Neural progenitor cell (in vitro differentiated cells): ENCODE measurements around the gene GABRD. TPM values are rescaled to one million over a fixed set of nuclear protein-coding genes. Genes with fewer than 3 reads are reported as not detected.

Source experiments
- DNase-seq: peaks from one replicate; pipeline ENCODE4 v3.0.0-alpha.2; 2016; ENCODE audit warnings: low spot score
- H2AFZ ChIP-seq: fragments of 200-600 bp; sonication (generic); replicated peaks from 2 replicates; pipeline ENCODE4 v1.6.1; 2016; ENCODE audit warnings: antibody characterized with exemption
- H3F3A ChIP-seq: fragments of 200-600 bp; sonication (generic); 2 replicates; pipeline ENCODE4 v1.6.1; 2016; ENCODE audit warnings: antibody characterized with exemption, low read depth
- H3K27ac ChIP-seq: fragments of 200-600 bp; sonication (generic); 2 replicates; pipeline ENCODE4 v1.5.1; 2016; ENCODE audit warnings: mild to moderate bottlenecking
- H3K27me3 ChIP-seq: fragments of 200-600 bp; sonication (generic); 2 replicates; pipeline ENCODE4 v1.6.1; 2016; ENCODE audit warnings: mild to moderate bottlenecking, moderate library complexity
- H3K36me3 ChIP-seq: fragments of 200-600 bp; sonication (generic); 2 replicates; pipeline ENCODE4 v1.5.1; 2016
- H3K4me1 ChIP-seq: fragments of 200-600 bp; sonication (generic); 2 replicates; pipeline ENCODE4 v1.6.1; 2016; ENCODE audit warnings: mixed run types
- H3K4me2 ChIP-seq: fragments of 200-600 bp; sonication (generic); 2 replicates; pipeline ENCODE4 v1.6.1; 2016
- H3K4me3 ChIP-seq: fragments of 200-600 bp; sonication (generic); 2 replicates; pipeline ENCODE4 v1.5.1; 2016
- H3K79me2 ChIP-seq: fragments of 200-600 bp; sonication (generic); 2 replicates; pipeline ENCODE4 v1.6.1; 2016; ENCODE audit warnings: low read depth
- H3K9ac ChIP-seq: fragments of 200-600 bp; sonication (generic); 2 replicates; pipeline ENCODE4 v1.6.1; 2016
- H3K9me3 ChIP-seq: fragments of 200-600 bp; sonication (generic); 2 replicates; pipeline ENCODE4 v1.5.1; 2016; ENCODE audit warnings: low read depth
- H4K20me1 ChIP-seq: fragments of 200-600 bp; sonication (generic); 2 replicates; pipeline ENCODE4 v1.6.1; 2016; ENCODE audit warnings: low read depth
- H3K27ac Mint-ChIP-seq: 3 replicates; pipeline ENCODE4 v1.8.0; 2021; ENCODE audit warnings: mixed read lengths
- H3K27me3 Mint-ChIP-seq: 2 replicates; pipeline ENCODE4 v1.8.0; 2022; ENCODE audit warnings: low read depth, mild to moderate bottlenecking, inconsistent platforms, moderate library complexity, mixed read lengths; ENCODE audit not compliant: insufficient read depth
- H3K36me3 Mint-ChIP-seq: 3 replicates; pipeline ENCODE4 v1.8.0; 2021; ENCODE audit warnings: mixed read lengths
- H3K4me1 Mint-ChIP-seq: 3 replicates; pipeline ENCODE4 v1.8.0; 2021; ENCODE audit warnings: mixed read lengths
- H3K4me3 Mint-ChIP-seq: 3 replicates; pipeline ENCODE4 v1.8.0; 2021; ENCODE audit warnings: mild to moderate bottlenecking, moderate library complexity, mixed read lengths
- H3K9me3 Mint-ChIP-seq: 3 replicates; pipeline ENCODE4 v1.8.0; 2020; ENCODE audit warnings: mixed read lengths
- CTCF ChIP-seq: fragments of 200-600 bp; sonication (generic); IDR thresholded peaks from 2 replicates; pipeline ENCODE4 v1.5.1; 2017; ENCODE audit warnings: antibody characterized with exemption, mild to moderate bottlenecking
- EZH2 ChIP-seq: fragments of 200-600 bp; sonication (generic); IDR thresholded peaks from 2 replicates; pipeline ENCODE4 v1.6.1; 2017; ENCODE audit warnings: antibody characterized with exemption, mild to moderate bottlenecking, moderate library complexity
- EZH2phosphoT487 ChIP-seq: fragments of 200-600 bp; sonication (generic); IDR thresholded peaks from 2 replicates; pipeline ENCODE4 v1.6.1; 2017; ENCODE audit warnings: antibody characterized with exemption
- total RNA-seq: library from RNA; depleted of rRNA; stranded (reverse); fragments of >200 nt; gene quantifications from 2 replicates; pipeline ENCODE4 v1.2.3, GENCODE V29; 2015; ENCODE audit warnings: low replicate concordance

GABRD gene
- total RNA-seq, 1 donor from 2014 or later: 0.45 TPM

- Mint-ChIP-seq H3K4me3 (no peak overlapping the region), H3K27me3 (peaks cover 22% of the 10 kb centered on the region), H3K36me3 (no peaks in the 10 kb centered on the region), H3K9me3 (no peaks in the 10 kb centered on the region), H3K27ac (no peak overlapping the region), H3K4me1 (peaks cover 2% of the 10 kb centered on the region)
- H3K27me3 ChIP-seq: peaks cover 13% of the 10 kb centered on the region
- DNase-seq: no peak
- no peaks in the 10 kb centered on the region for H3K36me3 ChIP-seq
- no peak overlapping the region for H3K9ac ChIP-seq
- no peaks in the 10 kb centered on the region for H3K4me1 ChIP-seq
- peaks cover 42% of the 10 kb centered on the region for H3K79me2 ChIP-seq
- no peaks in the 10 kb centered on the region for H3K9me3 ChIP-seq
- H3F3A ChIP-seq: peaks cover 4% of the 10 kb centered on the region
- H2AFZ ChIP-seq: no peak overlapping the region
- no peak overlapping the region for H3K27ac ChIP-seq
- TF ChIP-seq EZH2phosphoT487 (no peak), CTCF (no peak), EZH2 (no peak)
- H3K4me2 ChIP-seq: no peak overlapping the region
- H4K20me1 ChIP-seq: peaks cover 50% of the 10 kb centered on the region
- no peak overlapping the region for H3K4me3 ChIP-seq
Observed at GRCh38 chr1:2054560-2054959, 35.4 kb downstream of the GABRD start.

GRCh38 chr1:2055911-2056575 is 36.9 kb downstream of the GABRD start:
- peaks cover 36% of the 10 kb centered on the region for H3K79me2 ChIP-seq
- H3F3A ChIP-seq: no peaks in the 10 kb centered on the region
- Mint-ChIP-seq H3K36me3 (no peaks in the 10 kb centered on the region), H3K27me3 (peaks cover 16% of the 10 kb centered on the region), H3K27ac (no peak overlapping the region), H3K4me3 (no peak overlapping the region), H3K9me3 (no peaks in the 10 kb centered on the region), H3K4me1 (peaks cover 2% of the 10 kb centered on the region)
- no peak overlapping the region for H3K4me3 ChIP-seq
- H3K9ac ChIP-seq: no peak overlapping the region
- H3K27ac ChIP-seq: no peak overlapping the region
- no peak overlapping the region for H3K4me2 ChIP-seq
- no peaks in the 10 kb centered on the region for H3K36me3 ChIP-seq
- no peak for TF ChIP-seq EZH2
- no peak for TF ChIP-seq CTCF
- no peak for TF ChIP-seq EZH2phosphoT487
- no peak overlapping the region for H2AFZ ChIP-seq
- no peaks in the 10 kb centered on the region for H3K4me1 ChIP-seq
- H3K27me3 ChIP-seq: peaks cover 8% of the 10 kb centered on the region
- H4K20me1 ChIP-seq: peaks cover 48% of the 10 kb centered on the region
- no peak for DNase-seq
- H3K9me3 ChIP-seq: no peaks in the 10 kb centered on the region

- Histone ChIP-seq H3K4me2 (no peak overlapping the region), H3K4me1 (no peaks in the 10 kb centered on the region), H3K36me3 (no peaks in the 10 kb centered on the region), H3K79me2 (peaks cover 27% of the 10 kb centered on the region), H3K4me3 (no peak overlapping the region), H3K27ac (no peak overlapping the region), H4K20me1 (peaks cover 38% of the 10 kb centered on the region), H2AFZ (no peak overlapping the region), H3F3A (no peaks in the 10 kb centered on the region), H3K9me3 (no peaks in the 10 kb centered on the region), H3K9ac (no peak overlapping the region), H3K27me3 (no peaks in the 10 kb centered on the region)
- no peak overlapping the region for H3K27ac Mint-ChIP-seq
- H3K4me1 Mint-ChIP-seq: peaks cover 2% of the 10 kb centered on the region
- H3K27me3 Mint-ChIP-seq: peaks cover 11% of the 10 kb centered on the region
- TF ChIP-seq EZH2 (no peak), EZH2phosphoT487 (no peak), CTCF (no peak)
- H3K36me3 Mint-ChIP-seq: no peaks in the 10 kb centered on the region
- no peak overlapping the region for H3K4me3 Mint-ChIP-seq
- DNase-seq: no peak
- no peaks in the 10 kb centered on the region for H3K9me3 Mint-ChIP-seq
Observed at GRCh38 chr1:2056955-2057590, 37.9 kb downstream of the GABRD start.
